Vagina (tissue), 2 donors: ENCODE results near the gene LGALS1. TPM values are rescaled to one million over a fixed set of nuclear protein-coding genes. Genes with fewer than 3 reads are reported as not detected.

ENCODE experiments used
- DNase-seq, 2 donors: peaks; one replicate each; pipeline ENCODE4 v3.0.0-alpha.2; 2017; ENCODE audit errors: extremely low spot score in 2 of 2
- H3K27ac ChIP-seq: fragments of 200-600 bp; sonication (generic); one replicate; pipeline ENCODE4 v1.5.1; 2019
- H3K27me3 ChIP-seq: fragments of 200-600 bp; sonication (generic); one replicate; pipeline ENCODE4 v1.5.1; 2019
- H3K36me3 ChIP-seq, 2 donors: fragments of 200-600 bp; sonication (generic); one replicate each; pipeline ENCODE4 v1.5.1; 2017 to 2019
- H3K4me1 ChIP-seq: fragments of 200-600 bp; sonication (generic); one replicate; pipeline ENCODE4 v1.5.1; 2019
- H3K4me3 ChIP-seq, 2 donors: fragments of 200-600 bp; sonication (generic); 1 replicate in 1 of 2; 2 replicates in 1 of 2; pipeline ENCODE4 v1.5.1; 2016 to 2019
- H3K9me3 ChIP-seq: fragments of 200-600 bp; sonication (generic); one replicate; pipeline ENCODE4 v1.5.1; 2019
- POLR2A ChIP-seq, 2 donors: fragments of 450-650 bp; IDR thresholded peaks; one replicate each; pipeline ENCODE4 v1.6.1; 2017; ENCODE audit warnings: antibody characterized with exemption in 2 of 2, mild to moderate bottlenecking in 2 of 2, moderate library complexity in 2 of 2
- POLR2AphosphoS5 ChIP-seq, 2 donors: sonication (generic); formaldehyde crosslinking; IDR thresholded peaks; one replicate each; pipeline ENCODE4 v1.9.0; 2017; ENCODE audit warnings: antibody characterized with exemption in 2 of 2, mild to moderate bottlenecking in 2 of 2, low read depth in 1 of 2; ENCODE audit not compliant: insufficient read depth in 1 of 2
- intact Hi-C: fragments of 100-400 bp; cut with DNase I; formaldehyde crosslinking; loops from one replicate; pipeline ENCODE4 v1.15.1; 2023
- total RNA-seq: library from RNA; depleted of rRNA; stranded (reverse); fragments of >200 nt; gene quantifications from one replicate; pipeline ENCODE4 v1.2.3, GENCODE V29; 2016
- TF ChIP-seq, protein P1 (sequence below), 3 experiments: fragments of 450-650 bp in 2 of 3; fragments of 200-600 bp in 1 of 3; sonication (generic) in 1 of 3; IDR thresholded peaks; one replicate each; pipeline ENCODE4 v1.5.1; 2017 to 2019; ENCODE audit warnings: antibody characterized with exemption in 3 of 3, mild to moderate bottlenecking in 2 of 3, moderate library complexity in 2 of 3

The LGALS1 gene
- total RNA-seq, 1 donor from 2014 or later: 1,638 TPM

DNA sequence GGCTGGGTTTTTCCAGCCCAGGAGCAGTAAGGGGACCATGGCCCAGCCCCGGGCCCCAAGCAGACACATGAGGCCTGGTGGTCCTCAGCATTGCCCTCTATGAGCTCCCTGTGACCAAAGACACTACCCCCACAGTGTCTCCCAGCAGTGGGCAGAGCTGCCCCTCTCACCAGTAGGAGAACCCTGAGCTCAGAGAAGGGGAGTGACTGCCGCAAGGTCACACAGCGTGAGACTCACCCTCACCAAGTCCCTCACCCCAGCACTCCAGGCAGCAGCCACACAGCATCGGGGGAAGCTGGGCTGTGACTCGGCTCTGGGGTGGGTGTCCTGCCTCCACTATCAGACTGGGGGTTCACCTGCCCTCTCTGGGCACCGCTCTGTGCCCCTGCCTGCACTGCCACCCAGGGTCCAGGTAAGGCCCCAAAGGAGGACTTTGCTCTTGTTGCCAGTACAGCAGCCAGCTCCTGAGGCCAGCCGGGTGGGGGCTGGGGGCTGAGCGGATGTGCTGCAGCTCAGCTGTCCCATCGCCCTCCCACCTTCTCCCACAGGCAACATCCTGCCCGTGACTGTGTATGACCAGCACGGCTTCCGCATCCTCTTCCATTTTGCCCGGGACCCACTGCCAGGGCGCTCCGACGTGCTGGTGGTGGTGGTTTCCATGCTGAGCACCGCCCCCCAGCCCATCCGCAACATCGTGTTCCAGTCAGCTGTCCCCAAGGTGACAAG, 43.8 kb upstream of the LGALS1 start:
- Histone ChIP-seq H3K4me1 (peaks cover 47% of the 10 kb centered on the region), H3K36me3 (peaks cover 0 to 26% of the 10 kb centered on the region in 2 donors), H3K9me3 (no peaks in the 10 kb centered on the region), H3K27ac (no peak overlapping the region), H3K27me3 (no peaks in the 10 kb centered on the region), H3K4me3 (no peak overlapping the region)
- intact Hi-C loops: loop anchor here (5.0 kb wide), 1 partner anchor 41 kb away; no protein-coding TSS in a partner anchor
- TF ChIP-seq, protein P1, sequence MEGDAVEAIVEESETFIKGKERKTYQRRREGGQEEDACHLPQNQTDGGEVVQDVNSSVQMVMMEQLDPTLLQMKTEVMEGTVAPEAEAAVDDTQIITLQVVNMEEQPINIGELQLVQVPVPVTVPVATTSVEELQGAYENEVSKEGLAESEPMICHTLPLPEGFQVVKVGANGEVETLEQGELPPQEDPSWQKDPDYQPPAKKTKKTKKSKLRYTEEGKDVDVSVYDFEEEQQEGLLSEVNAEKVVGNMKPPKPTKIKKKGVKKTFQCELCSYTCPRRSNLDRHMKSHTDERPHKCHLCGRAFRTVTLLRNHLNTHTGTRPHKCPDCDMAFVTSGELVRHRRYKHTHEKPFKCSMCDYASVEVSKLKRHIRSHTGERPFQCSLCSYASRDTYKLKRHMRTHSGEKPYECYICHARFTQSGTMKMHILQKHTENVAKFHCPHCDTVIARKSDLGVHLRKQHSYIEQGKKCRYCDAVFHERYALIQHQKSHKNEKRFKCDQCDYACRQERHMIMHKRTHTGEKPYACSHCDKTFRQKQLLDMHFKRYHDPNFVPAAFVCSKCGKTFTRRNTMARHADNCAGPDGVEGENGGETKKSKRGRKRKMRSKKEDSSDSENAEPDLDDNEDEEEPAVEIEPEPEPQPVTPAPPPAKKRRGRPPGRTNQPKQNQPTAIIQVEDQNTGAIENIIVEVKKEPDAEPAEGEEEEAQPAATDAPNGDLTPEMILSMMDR (IDR thresholded peaks at IDR 0.05): no peak
- TF ChIP-seq POLR2A (IDR thresholded peaks at IDR 0.05) (no peak), POLR2AphosphoS5 (IDR thresholded peaks at IDR 0.05; ENCODE audit: insufficient read depth in 1 of 2, low read depth in 1 of 2) (no peak)
- DNase-seq: no peak

GRCh38 chr22:37632174-37633088, 43.0 kb upstream of the LGALS1 start:
- H3K4me1 ChIP-seq: peaks cover 42% of the 10 kb centered on the region

DNA sequence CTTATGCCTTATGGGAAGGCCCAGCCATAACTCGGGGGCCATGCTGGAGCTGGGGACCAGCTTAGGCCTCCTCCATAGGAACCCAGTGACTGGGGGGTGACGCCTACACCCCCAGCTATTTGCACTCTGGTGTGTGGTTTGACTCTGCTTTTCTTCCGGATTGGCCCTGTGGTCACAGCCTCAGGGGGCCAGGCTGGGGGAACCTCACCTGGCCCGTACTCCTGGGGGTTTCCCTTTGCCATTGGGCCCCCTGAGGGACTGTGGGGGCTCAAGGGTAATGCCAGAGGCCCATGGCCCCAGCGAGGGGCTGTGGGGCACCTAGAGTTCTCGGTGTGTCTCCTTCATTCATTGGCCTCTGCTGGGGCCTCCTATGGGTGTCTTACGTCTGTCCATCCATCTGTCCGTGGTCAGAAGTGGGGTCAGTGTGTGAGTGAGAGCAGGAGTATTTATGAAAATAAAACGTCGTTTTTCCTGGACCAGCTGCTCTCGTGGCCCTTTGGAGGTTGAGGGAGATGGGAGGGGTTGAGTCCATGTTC, 42.3 kb upstream of the LGALS1 start:
- peaks cover 48% of the 10 kb centered on the region for H3K4me1 ChIP-seq
- H3K36me3 ChIP-seq: peaks cover 0 to 26% of the 10 kb centered on the region in 2 donors
- H3K27me3 ChIP-seq: no peaks in the 10 kb centered on the region
- peak overlapping the region; percentile 82 for H3K27ac ChIP-seq
- H3K4me3 ChIP-seq: peak overlapping the region; percentile 7 to 39
- H3K9me3 ChIP-seq: no peaks in the 10 kb centered on the region
- intact Hi-C loops: loop anchor here (5.0 kb wide), 1 partner anchor 39 kb away; no protein-coding TSS in a partner anchor
- no peak for DNase-seq
- no peak for TF ChIP-seq POLR2A (IDR thresholded peaks at IDR 0.05)
- no peak for TF ChIP-seq POLR2AphosphoS5 (IDR thresholded peaks at IDR 0.05; ENCODE audit: insufficient read depth in 1 of 2, low read depth in 1 of 2)
- TF ChIP-seq, protein P1 (IDR thresholded peaks at IDR 0.05): no peak

More at GRCh38 chr22:37632174-37633088, 43.0 kb upstream of the LGALS1 start:
- Histone ChIP-seq H3K9me3 (no peaks in the 10 kb centered on the region), H3K27me3 (no peaks in the 10 kb centered on the region), H3K36me3 (peaks cover 0 to 26% of the 10 kb centered on the region in 2 donors), H3K4me3 (no peak overlapping the region), H3K27ac (peak overlapping the region; percentile 82)
- DNase-seq: no peak
- intact Hi-C loops: loop anchor here (5.0 kb wide), 1 partner anchor 40 kb away; no protein-coding TSS in a partner anchor
- TF ChIP-seq POLR2AphosphoS5 (IDR thresholded peaks at IDR 0.05; ENCODE audit: insufficient read depth in 1 of 2, low read depth in 1 of 2) (no peak), POLR2A (IDR thresholded peaks at IDR 0.05) (no peak)
- TF ChIP-seq, protein P1 (IDR thresholded peaks at IDR 0.05): no peak

DNA sequence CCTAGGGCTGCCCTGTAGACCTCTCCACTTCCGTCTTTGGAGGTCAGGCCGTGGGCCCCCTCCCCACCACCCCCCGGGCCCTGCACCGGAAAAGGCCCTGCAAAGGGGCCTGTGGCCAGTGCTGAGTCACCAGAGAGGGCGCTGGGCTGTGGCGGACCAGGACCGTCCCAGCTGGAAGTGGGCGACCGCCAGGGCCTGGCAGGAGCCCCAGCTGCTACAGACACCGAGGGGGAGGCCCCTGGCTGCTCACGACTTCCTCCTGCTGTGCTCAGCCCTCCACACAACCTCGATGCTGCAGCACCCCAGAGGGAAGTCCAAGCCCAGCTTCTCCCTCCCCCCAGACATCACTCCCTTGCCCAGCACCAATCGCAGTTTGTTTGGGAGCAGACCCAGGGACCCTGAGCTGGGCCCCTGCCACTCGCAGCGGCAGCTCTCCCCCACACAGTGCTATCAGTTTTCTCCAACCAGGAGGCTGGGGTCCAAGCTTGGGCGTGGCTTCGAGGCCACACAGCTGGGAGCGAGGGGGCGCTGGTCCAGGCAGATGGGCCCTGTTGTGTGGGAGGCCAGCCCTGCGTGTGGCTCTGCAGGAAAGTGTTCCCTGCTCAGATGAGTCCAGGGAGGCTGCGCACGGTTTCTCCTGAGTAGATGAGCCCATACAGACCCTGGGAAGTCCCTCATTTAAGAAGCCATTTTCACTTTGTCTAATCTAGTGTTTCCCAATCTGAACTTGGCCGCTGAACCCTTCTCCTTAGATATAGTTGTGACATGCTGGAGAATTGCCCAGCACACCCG, 41.6 kb upstream of the LGALS1 start:
- H3K27ac ChIP-seq: peak overlapping the region; percentile 82
- no peaks in the 10 kb centered on the region for H3K9me3 ChIP-seq
- H3K27me3 ChIP-seq: no peaks in the 10 kb centered on the region
- peak overlapping the region; percentile 7 to 39 for H3K4me3 ChIP-seq
- H3K36me3 ChIP-seq: peaks cover 0 to 26% of the 10 kb centered on the region in 2 donors
- DNase-seq: peak in 1 of 2 donors; percentile 96
- intact Hi-C loops: loop anchor here (5.0 kb wide), 1 partner anchor 38 kb away; no protein-coding TSS in a partner anchor
- peaks cover 55% of the 10 kb centered on the region for H3K4me1 ChIP-seq
- no peak for TF ChIP-seq POLR2A (IDR thresholded peaks at IDR 0.05)
- TF ChIP-seq, protein P1 (IDR thresholded peaks at IDR 0.05): peak in 1 of 3 experiments; percentile 4
- TF ChIP-seq POLR2AphosphoS5 (IDR thresholded peaks at IDR 0.05; ENCODE audit: insufficient read depth in 1 of 2, low read depth in 1 of 2): peak in 1 of 2 donors; percentile 82
